ENCODE results near the gene STK32B. TPM values are rescaled to one million over a fixed set of nuclear protein-coding genes. Genes with fewer than 3 reads are reported as not detected.

STK32B gene
- total RNA-seq, 4 donors from 2014 or later, result 3.0 to 33.8 (median 4.3) TPM

- DNase-seq, result no peak
- Histone ChIP-seq H3K36me3 (no peaks in the 10 kb centered on the region), H3K27me3 (no peaks in the 10 kb centered on the region), H3K4me3 (no peak overlapping the region), H3K27ac (no peak overlapping the region), H3K9me3 (no peaks in the 10 kb centered on the region), H3K4me1 (no peaks in the 10 kb centered on the region)
- intact Hi-C loops (cut with DNase I; ENCODE audit: low total_unique reads), result no loop called here
- TF ChIP-seq POLR2A (IDR thresholded peaks at IDR 0.05) (no peak), CTCF (IDR thresholded peaks at IDR 0.05) (no peak)
These were observed 93.1 kb downstream of the STK32B start for GRCh38 chr4:5144384-5144783.

- Histone ChIP-seq H3K4me3 (no peak overlapping the region), H3K36me3 (no peaks in the 10 kb centered on the region), H3K4me1 (no peaks in the 10 kb centered on the region), H3K27me3 (no peaks in the 10 kb centered on the region), H3K27ac (no peak overlapping the region), H3K9me3 (no peaks in the 10 kb centered on the region)
- DNase-seq, result no peak
- TF ChIP-seq CTCF (IDR thresholded peaks at IDR 0.05), result no peak
- no peak for TF ChIP-seq POLR2A (IDR thresholded peaks at IDR 0.05)
- intact Hi-C loops (cut with DNase I; ENCODE audit: low total_unique reads), result no loop called here
These were observed 95.0 kb downstream of the STK32B start for GRCh38 chr4:5146248-5146647.

GRCh38 chr4:5152521-5152920 is 101.2 kb downstream of the STK32B start:
- no peak for TF ChIP-seq POLR2A (IDR thresholded peaks at IDR 0.05)
- no peak for TF ChIP-seq CTCF (IDR thresholded peaks at IDR 0.05)
- H3K9me3 ChIP-seq, result no peaks in the 10 kb centered on the region
- DNase-seq, result no peak

GRCh38 chr4:5156682-5157081 is 105.4 kb downstream of the STK32B start:
- intact Hi-C loops (cut with DNase I; ENCODE audit: low total_unique reads), result no loop called here

More at GRCh38 chr4:5152521-5152920, 101.2 kb downstream of the STK32B start:
- no peaks in the 10 kb centered on the region for H3K4me1 ChIP-seq
- no peak overlapping the region for H3K27ac ChIP-seq
- H3K36me3 ChIP-seq, result no peaks in the 10 kb centered on the region
- no peak overlapping the region for H3K4me3 ChIP-seq
- H3K27me3 ChIP-seq, result no peaks in the 10 kb centered on the region
- intact Hi-C loops (cut with DNase I; ENCODE audit: low total_unique reads), result no loop called here

More at GRCh38 chr4:5156682-5157081, 105.4 kb downstream of the STK32B start:
- no peaks in the 10 kb centered on the region for H3K36me3 ChIP-seq
- no peak for TF ChIP-seq POLR2A (IDR thresholded peaks at IDR 0.05)
- TF ChIP-seq CTCF (IDR thresholded peaks at IDR 0.05), result no peak
- H3K4me3 ChIP-seq, result no peak overlapping the region
- no peak for DNase-seq
- H3K27me3 ChIP-seq, result no peaks in the 10 kb centered on the region
- H3K4me1 ChIP-seq, result no peaks in the 10 kb centered on the region
- H3K9me3 ChIP-seq, result no peaks in the 10 kb centered on the region
- H3K27ac ChIP-seq, result no peak overlapping the region
